Measurements from ENCODE around the gene CDH23. TPM values are rescaled to one million over a fixed set of nuclear protein-coding genes. Genes with fewer than 3 reads are reported as not detected.

The CDH23 gene
- total RNA-seq, 1 experiment from 2014 or later, result 0.37 TPM

DNA sequence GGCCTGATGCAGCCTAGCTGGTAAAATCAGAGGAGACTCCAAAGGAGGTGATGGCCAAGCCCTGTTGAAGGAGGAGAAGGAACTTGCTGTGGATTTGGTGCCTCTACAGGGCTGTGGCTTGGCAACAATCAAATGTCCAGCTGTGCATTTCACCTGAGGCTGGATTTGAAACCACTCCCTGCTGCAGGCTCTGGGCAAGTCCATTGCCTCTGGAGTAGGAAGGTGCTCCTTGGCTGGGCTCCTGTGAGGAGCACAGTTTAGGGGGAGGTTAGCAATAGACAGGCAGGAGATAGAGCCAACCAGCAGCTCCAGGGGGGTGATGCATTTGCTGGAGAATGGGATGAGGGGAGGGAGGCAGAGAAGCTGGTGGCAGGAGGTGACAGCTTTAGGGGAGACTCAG lies 26.5 kb downstream of the CDH23 start:
- no peak for DNase-seq (ENCODE audit: low spot score)

DNA sequence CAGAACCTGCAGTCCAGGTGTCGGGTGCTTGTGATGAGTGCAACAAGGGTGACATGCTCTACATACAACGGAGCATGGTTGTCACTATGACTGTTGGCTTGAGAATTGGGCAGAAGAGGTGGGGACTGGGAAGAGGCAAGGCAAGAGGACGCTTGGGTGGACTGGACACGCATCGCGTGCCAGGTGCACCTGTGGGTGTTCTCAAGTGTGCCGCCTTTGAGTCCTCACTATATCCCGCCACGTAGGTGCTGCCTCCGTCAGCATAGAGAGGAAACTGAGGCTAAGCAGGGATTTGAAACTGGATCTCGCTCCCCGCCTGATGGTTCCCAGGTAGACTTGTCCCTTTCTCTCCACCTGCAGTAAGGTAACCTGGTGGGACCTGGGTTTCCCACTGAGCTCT lies 27.2 kb downstream of the CDH23 start:
- DNase-seq (ENCODE audit: low spot score), result no peak

DNA sequence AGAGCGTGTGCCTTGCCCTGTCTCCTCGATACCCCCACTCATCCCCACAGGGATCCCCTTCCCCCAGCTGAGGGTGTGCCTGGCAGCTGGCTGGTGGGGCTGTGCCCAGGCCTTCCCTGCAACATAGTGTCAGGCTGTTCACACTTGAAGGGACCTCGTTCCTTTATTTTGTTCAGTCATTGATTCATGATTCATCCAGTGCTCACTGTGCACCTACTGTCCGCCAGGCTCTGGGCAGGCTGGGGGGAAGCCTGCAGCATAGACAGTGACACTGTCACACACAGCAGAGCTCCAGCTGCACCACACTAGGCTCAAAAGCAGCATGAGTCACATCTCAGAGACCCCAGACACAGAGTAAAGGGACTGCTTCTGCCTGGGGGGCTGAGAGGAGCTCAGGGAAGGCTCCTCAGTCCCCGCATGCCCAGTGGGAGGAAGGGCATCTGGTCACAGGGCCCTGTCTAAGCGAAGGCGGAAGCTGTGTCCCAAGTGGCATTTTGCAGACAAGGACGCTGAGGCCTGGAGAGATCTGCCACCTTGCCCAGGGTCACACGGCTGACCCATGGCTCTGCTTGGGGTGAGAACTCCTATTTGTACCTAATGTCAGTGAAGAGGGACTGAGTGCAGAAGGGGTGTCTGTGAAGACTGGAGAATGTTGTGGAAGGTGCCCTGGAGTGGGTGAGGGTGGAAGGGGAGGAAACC lies 27.9 kb downstream of the CDH23 start:
- DNase-seq (ENCODE audit: low spot score), result no peak

DNA sequence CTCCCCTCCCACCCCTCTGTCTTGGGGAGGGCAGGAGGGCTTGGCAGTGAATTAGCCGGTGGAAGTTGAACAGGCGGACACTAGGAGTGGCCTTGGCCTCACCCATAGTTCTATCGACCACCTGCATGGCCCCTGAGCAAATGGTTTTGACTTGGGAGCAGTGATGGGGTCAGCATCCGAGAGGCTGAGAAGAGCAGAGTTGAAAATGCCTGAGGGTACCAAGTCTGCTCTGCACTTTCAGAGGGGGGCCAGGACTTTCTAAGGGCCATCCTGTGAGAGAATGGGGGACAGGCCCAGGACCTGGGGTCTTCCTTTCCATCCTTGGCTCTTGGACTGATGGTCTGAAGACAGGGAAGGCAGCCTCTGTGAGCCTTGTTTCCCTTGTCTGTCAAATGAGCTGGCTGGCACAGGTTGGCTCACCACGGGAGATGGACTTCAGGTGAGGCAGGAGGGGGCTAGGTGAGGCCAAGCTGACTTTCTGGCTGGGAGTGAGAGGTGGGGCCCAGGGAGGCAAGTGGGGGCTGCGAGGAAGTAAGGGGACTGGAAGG lies 29.4 kb downstream of the CDH23 start:
- DNase-seq (ENCODE audit: low spot score), result no peak

DNA sequence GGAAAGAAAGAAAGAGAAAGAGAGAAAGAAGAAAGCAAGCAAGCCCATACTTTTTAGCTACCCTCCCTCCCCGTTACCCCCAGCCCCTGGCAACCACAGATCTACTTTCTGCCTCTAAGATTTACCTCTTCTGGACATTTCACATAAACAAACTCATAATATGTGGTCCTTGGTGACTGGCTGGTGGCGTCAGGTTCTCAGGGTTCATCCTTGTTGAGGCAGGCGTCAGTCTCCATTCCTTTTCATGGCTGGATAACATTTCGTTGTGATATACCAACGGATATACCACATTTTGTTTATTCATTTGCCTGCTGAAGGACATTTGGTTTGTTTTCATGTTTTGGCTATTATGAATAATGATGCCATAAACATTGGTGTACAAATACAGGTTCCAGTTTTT lies 30.5 kb downstream of the CDH23 start:
- peak; percentile 42 for DNase-seq (ENCODE audit: low spot score)

DNA sequence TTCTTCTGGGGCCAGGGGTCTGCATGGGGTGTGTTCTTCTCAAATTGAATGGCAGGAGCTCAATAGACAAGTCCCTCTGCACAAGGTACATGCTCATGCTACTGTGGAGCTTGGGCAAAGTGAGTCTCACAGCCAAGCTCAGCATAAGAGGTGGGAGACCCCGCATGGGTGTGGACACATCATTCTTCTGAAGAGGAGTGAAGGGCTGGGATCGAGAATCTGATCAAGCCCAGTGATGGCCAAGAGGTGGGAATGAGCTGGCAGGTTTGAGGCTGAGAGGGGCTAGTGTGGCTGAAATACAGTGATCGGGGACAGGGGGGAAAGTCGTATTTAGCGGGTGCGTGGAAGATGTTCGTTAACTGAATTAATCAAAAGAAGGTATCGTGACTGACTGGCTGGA lies 32.6 kb downstream of the CDH23 start:
- DNase-seq (ENCODE audit: low spot score), result no peak

DNA sequence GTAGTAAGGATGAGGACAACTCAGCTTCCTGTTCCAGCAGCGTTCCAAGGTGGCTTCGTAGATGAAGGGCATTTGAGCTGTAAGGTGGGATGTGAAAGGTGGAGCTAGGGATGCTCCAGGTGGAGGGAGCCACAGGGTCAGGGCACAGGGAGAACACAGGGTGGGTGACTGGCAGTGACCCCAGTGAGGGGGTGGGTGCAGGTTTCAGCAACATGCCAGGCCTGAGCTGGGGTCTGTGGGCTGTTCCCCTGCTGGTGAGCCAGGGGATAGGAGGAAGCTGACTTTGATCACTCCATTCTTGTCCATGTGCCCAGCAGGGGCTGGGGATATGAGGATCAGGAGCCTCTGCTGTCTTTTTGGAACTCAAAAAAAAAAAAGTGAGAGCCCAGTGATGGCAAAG lies 33.2 kb downstream of the CDH23 start:
- DNase-seq (ENCODE audit: low spot score), result no peak

DNA sequence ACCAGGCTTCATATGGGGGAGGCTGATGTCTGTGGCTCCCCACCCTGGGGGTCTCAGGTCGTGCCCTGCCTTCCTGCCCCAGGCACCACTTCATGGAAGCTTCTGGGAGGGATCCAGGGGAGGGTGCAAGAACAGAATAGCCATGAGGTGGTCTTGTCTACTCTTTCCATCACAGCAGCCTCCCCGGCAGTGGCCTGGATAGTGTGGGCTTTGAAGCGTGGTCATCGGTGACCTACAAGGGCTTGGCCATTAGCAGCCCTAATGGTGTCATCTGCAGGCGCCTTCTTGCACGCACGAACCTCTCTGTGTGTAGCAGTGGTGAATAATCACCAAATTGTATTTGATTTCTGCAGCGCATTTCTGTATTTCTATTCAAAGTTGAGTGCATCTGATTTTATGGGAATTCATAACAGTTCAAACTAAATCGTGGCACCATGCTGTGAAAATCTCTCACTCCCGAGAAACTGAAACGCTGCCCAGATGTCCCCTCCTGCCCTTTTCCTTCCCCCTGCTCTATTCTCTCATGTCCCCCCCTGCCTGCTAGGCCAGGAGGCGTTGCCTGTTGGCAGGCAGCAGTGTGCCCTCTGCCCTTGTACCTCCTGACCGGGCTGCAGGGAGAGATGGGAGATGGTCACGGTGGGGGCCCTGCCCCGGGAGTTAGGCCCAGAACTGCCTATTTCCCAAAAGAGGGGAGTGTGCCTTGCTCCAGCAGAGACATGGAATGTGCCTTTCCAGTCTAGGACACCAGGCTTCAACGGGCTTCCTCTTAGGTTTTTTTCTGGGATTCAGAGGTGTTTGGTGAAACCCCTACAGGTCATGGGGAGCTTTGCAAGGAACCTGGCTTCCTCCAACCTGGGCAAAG lies 34.8 kb downstream of the CDH23 start:
- DNase-seq (ENCODE audit: low spot score), result no peak

DNA sequence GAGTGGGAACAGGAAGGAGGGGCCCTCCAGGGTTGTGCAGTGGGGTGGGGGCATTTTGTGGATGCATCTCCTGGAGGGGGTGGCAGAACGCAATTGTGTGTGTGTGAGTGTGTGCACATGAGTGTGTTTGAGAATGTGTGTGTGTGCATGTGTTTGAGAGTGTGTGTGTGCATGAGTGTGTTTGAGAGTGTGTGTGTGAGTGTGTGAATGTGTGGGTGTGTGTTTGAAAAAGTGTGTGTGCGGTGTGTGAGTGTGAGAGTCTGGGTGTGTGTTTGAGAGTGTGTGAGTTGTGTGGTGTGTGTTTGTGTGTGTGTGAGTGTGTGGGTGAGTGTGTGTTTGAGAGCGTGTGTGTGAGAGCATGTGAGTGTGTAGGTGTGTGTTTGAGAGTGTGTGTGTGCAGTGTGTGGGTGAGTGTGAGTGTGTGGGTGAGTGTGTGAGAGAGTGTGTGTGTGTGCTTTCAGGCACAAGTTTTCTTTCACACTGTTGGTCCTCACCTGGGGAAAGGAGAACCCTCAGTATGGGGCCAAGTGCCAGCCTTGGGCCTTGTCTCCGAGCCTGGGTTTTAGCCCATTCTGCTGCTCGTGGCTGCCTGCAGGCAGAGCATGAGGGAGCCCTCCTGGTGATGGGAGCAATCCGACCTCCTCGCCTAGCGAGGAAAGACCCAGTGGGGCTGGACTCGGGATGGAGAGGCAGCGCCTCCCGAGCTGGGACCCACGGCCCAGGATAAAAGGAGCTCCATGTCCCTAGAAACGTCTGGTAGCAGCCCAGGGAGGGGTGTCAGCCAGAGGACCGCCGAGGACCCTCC lies 35.6 kb downstream of the CDH23 start:
- DNase-seq (ENCODE audit: low spot score), result no peak

DNA sequence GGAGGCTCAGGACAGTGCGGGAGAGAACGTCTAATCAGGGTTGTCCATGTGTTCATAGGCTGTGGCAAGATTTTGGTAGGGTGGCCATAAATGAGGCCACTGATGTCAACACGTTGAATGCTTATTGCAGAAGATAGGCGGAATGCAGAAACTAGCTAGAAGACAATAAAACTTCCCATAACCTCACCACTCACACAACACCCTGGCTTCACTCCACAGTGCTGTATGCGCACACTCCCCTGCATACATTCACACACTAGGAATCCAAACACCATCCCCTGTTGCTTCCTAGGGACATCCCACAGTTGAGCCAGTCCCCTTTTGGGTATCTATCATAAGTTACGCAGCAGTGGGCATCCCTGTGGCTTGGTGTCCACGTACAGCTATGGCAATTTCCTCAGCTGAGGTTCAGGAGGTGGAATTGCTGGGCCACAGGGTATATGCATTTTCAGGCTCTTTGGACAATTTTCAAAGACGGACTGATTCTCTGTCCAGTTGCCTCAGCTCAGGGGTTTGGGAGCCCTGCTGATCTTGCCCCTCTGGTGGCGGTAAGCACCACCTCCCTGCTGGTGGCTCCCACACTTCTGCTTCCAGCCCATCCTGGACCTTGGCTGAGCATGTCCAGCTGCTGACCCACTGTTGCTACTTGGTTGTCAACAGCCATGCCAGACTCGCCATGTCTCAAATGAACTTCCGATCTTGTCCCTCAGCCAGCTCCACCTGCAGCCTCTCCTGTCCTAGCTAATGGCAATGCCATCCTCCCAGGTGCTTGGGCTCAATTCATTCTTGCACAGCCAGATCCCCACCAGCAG lies 36.4 kb downstream of the CDH23 start:
- no peak for DNase-seq (ENCODE audit: low spot score)

DNA sequence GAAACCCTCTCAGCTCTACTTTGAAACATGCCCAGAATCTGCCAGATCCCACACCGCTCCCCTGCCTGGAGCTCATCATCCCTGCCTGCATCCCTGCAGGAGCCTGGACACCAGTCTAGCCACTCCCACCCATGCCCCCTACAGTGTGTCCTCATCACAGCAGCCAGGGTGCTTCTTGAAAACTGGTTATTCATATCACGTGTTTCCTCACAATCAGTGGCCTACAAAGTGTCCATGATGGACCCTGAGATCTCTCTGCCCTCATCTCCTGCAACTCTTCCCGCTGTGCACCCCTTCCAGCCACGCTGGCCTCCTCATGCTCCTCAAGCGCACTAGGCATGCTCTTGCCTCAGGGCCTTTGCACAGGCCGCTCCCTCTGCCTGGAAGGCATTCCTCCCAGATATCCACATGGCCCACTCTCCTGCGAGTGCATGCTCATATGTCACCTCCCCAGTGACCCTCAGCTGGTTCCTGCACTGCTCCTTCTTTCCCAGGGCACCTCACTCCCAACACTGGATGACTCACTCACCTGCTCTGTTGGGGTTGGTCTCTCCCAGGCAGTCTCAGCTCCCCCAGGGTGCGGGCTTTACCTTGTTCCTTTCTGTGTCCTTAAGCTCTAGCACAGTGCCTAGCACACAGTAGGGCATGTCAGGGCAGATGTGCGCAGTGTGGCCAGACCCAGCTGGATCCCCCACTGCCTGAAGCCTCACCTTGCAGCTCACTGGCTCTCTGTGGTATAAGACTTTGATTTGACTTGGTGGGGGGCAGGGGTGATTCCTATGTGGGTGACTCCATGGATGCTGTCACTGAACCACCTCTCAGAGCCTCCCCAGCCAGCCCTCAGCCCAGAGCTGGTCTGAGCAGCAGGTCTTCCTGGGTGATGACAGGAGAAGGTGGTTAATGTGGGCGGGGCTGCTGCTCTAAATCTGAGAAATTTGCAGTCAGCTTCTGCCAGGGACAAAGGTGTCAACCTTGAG lies 37.3 kb downstream of the CDH23 start:
- DNase-seq (ENCODE audit: low spot score), result no peak

DNA sequence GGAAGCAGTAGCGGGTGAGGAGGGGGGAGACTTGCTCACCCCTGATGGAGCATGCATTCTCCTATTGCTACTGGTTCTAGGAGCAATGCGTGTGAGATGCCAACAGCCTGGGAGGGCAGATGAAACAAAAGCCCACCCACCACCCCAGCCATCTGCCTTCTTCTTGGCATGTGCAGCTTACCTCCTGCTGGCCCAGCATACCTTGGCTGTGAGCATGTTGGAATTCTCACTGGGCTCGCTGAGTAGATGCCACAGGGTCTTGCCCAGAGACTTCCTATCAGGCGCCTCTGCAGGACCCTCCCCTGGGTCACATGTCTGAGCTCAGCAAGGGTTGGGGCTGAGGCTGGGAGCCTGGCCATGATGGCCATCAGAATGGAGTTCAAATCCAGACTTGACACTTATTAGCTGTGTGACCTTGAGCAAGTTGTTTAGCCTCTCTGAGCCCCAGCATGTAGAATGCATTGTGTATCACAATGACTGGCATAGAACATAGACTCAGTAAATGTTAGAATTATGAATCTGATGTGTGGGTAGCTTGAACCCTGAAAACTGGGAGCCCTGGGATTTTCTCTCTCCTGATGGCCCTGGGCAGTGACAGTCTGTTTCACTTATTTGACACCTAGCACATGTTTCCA lies 38.2 kb downstream of the CDH23 start:
- DNase-seq (ENCODE audit: low spot score), result no peak

DNA sequence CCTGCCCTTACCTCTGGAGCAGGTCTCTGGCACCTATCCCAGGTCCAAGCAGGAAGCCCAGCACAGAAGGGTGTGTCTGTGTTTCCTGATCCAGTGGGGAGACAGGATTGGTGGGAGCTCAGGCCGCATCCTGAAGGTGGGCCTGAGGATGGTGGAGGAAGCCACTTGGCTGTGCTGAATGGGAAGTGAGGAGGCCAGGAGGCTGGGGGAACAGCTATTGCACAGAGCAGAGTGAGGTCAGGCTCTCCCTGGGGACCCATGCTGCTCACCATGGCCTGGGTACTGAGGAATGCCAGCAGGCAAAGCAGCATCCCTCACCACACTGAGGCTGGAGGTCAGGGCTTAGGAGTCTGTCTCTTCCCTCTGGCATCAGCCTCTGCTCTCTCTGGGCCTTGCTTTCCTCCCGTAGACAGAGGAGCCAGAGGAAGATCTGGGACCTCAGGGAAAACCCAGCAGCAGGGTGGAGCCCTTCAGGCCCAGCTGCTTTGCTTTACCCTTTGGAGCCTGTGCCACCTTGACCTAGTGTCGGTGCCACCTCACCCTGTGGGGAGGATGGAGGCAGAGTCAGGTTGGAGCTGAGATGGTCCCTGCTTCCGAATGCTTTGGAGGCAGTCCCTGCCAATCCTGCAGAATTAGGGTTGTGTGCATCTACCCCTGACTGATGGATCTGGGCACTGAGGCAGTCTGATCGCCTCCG lies 39.0 kb downstream of the CDH23 start:
- DNase-seq (ENCODE audit: low spot score), result no peak

DNA sequence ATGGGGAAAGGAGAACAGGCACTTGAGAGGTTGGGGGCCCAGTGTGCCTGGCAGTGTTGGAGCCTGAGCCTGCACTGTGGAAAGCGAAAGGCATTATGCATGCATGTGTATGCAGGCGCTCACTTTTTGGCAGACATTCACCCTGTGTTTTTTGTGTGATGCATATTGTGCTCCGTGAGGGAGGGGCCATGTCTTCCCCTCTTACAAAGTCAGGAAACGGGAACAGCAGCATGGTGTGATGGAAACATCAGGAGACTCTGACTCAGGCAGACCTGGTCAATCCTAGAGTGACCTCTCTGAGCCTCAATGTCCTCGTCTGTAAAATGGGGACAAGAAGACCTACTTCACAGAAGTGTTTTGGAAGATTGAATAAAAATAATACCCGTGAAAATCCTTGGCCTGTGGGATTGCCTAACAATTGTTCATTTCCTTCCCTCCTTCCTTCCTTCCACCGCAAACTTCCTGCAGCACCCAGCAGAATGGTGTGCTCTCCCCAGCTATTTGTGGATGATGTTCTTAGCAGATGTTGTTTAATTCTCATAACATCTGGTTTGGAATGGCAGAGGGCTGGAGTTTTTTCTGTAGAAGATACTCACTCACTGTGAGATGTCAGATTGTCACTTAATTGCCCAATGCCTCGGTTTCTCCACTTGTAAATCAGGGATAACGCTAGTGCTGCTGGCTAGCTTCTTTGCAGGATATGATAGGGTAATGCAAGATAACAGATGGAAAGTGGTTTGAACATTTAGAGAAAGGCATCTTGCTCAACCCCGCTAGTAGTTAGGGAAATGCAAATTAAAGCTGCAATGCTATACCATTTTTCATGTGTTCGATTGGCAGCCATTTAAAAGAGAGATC lies 39.8 kb downstream of the CDH23 start:
- no peak for DNase-seq (ENCODE audit: low spot score)

DNA sequence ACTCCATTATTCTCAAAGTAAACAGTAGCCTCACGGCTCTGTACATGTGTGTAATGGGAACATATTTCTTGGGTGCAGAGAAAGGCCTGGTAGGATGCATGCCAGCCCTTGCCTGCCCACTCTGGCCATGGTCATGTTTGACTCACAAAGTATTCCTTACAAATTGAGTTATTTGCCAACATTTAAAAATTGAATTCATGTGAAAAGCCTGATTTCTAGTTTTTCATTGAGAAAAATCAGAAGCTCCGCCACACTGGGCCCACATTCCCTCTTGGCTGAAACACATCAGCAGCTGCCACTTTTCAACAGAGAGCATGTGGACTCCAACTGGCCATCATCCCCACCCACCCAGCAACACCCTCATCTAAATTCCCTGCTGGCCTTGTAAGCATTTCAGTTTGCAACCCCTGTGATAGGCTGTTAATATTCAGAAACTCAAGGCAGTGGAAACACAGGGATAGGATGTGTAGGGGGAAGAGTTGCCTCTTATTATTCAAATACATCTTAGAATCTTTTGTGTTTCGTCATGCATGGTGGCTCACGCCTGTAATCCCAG lies 40.9 kb downstream of the CDH23 start:
- DNase-seq (ENCODE audit: low spot score), result no peak

DNA sequence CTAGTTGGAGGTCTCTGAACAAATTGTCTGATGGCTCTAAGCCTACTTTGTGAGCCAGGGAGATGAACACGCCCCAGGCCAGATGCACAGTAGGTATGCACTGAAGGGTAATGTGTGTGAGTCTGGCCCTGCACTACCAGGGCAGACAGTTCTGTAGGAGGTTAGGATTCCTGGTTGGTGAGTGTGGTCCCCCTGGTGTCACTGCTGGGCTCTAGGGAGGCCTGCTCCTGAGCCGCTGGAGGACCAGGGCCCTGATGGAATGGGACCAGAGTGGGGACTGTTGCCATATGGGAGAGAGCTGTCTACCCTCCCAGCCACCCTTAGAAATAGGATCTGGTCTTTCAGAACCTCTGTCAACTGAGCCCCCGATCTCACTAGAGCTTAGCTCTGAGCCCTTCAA lies 42.0 kb downstream of the CDH23 start:
- DNase-seq (ENCODE audit: low spot score), result no peak

DNA sequence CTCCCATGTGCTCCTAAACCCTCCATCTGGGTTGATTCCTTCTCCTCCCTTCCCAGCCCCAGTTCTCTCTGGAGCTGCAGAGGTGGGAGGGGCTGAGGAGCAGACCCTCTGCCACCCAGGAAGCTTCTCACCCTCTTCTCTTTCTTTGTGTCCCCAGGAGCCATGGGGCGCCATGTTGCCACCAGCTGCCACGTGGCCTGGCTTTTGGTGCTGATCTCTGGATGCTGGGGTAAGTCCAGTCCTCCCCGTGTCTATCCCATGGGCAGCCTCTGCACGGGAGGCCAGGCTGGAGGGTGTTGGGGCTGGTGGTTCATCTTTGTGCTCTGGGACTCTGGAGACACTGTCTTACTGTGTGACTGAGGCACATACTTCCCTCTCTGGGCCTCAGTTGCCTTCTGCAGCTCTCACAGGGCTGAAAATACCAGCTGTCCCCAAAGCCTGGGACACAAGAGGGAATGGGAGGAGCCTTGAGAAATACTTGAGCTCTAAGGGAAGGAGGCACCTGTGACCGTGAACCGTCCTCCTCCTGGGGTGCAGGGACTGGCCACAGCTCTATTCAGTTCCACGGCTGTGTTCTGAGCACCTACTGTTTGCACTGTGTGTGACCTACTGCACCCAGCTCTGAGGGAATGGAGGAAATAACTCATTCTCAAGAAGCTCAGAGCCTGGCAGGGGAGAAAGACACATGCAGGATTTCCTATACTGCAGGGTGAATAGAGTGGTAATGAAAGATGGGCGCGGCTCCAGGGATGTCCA lies 43.1 kb downstream of the CDH23 start:
- no peak for DNase-seq (ENCODE audit: low spot score)

Measured in H4 (cell line).